Endodermal cell (in vitro differentiated cells): ENCODE results near the gene CDC42SE2. TPM values are rescaled to one million over a fixed set of nuclear protein-coding genes. Genes with fewer than 3 reads are reported as not detected.

Experiments used
- DNase-seq: peaks from one replicate; pipeline ENCODE4 v3.0.0-alpha.2; 2017
- H3K27ac ChIP-seq: 2 replicates; pipeline ENCODE4 v1.5.1; 2013; ENCODE audit warnings: mild to moderate bottlenecking, low read depth, low read length, moderate library complexity
- H3K27me3 ChIP-seq: 2 replicates; pipeline ENCODE4 v1.6.1; 2013; ENCODE audit warnings: mild to moderate bottlenecking, low read length, moderate library complexity; ENCODE audit not compliant: insufficient read depth, control insufficient read depth, poor library complexity, severe bottlenecking
- H3K36me3 ChIP-seq: 2 replicates; pipeline ENCODE4 v1.7.0; 2013; ENCODE audit warnings: mild to moderate bottlenecking, low read length, moderate library complexity; ENCODE audit not compliant: control insufficient read depth, insufficient read depth
- H3K4me1 ChIP-seq: one replicate; pipeline ENCODE4 v1.7.0; 2013; ENCODE audit warnings: low read length; ENCODE audit not compliant: control insufficient read depth, insufficient read depth
- H3K4me3 ChIP-seq: 2 replicates; pipeline ENCODE4 v1.5.1; 2013; ENCODE audit warnings: mild to moderate bottlenecking, low read length, moderate library complexity
- H3K9ac ChIP-seq: 2 replicates; pipeline ENCODE4 v1.6.1; 2013; ENCODE audit warnings: mild to moderate bottlenecking, low read length, moderate library complexity; ENCODE audit not compliant: poor library complexity, severe bottlenecking; ENCODE audit errors: extremely low read depth
- H3K9me3 ChIP-seq: 2 replicates; pipeline ENCODE4 v1.6.1; 2013; ENCODE audit warnings: mild to moderate bottlenecking, low read length, moderate library complexity; ENCODE audit not compliant: control insufficient read depth
- H3K27ac Mint-ChIP-seq: 2 replicates; pipeline ENCODE4 v1.8.0; 2020; ENCODE audit warnings: mixed read lengths
- H3K27me3 Mint-ChIP-seq: 2 replicates; pipeline ENCODE4 v1.8.0; 2021; ENCODE audit warnings: mild to moderate bottlenecking, mixed read lengths; ENCODE audit not compliant: insufficient read depth
- H3K36me3 Mint-ChIP-seq: 2 replicates; pipeline ENCODE4 v1.8.0; 2020; ENCODE audit warnings: low read depth, mixed read lengths
- H3K4me1 Mint-ChIP-seq: 2 replicates; pipeline ENCODE4 v1.8.0; 2020; ENCODE audit warnings: mixed read lengths
- H3K4me3 Mint-ChIP-seq: 2 replicates; pipeline ENCODE4 v1.8.0; 2020; ENCODE audit warnings: mild to moderate bottlenecking, moderate library complexity, mixed read lengths
- H3K9me3 Mint-ChIP-seq: 2 replicates; pipeline ENCODE4 v1.8.0; 2020; ENCODE audit warnings: mild to moderate bottlenecking, mixed read lengths
- CTCF ChIP-seq: fragments of 200-600 bp; sonication (generic); conservative IDR thresholded peaks from 2 replicates; pipeline ENCODE4 v1.5.0; 2021; ENCODE audit warnings: antibody characterized with exemption, mild to moderate bottlenecking
- WGBS, 2 experiments: methylation state at CpG; one replicate each; pipeline versions ENCODE4 v1.1.5 to v1.1.7; 2013; ENCODE audit warnings: missing lambda C conversion rate in 2 of 2, mixed read lengths in 1 of 2; ENCODE audit not compliant: insufficient coverage in 1 of 2, insufficient read length in 1 of 2; 5-methylcytosine and 5-hydroxymethylcytosine counted together
- total RNA-seq, 2 donors: library from RNA; stranded (reverse); fragmentation: NEBNext Ultra II Directional in 1 of 2; extraction: Animal tissue kit (Norgen Biotek cat#: 25700) in 1 of 2; gene quantifications; 2 replicates in 1 of 2; 3 replicates in 1 of 2; pipeline ENCODE4 v1.2.1, GENCODE V29; 2021

CDC42SE2 gene
- total RNA-seq, 2 donors from 2014 or later: 28.6 to 36.4 TPM

GRCh38 chr5:131224387-131225201 is 39.3 kb upstream of the CDC42SE2 start:
- Histone ChIP-seq H3K27ac (no peak overlapping the region), H3K9ac (no peak overlapping the region), H3K36me3 (no peaks in the 10 kb centered on the region), H3K4me3 (no peak overlapping the region), H3K4me1 (no peaks in the 10 kb centered on the region), H3K27me3 (no peaks in the 10 kb centered on the region), H3K9me3 (no peaks in the 10 kb centered on the region)
- no peak for DNase-seq
- H3K9me3 Mint-ChIP-seq: no peaks in the 10 kb centered on the region
- 77 to 90% methylated on average over 2 to 6 of the region's 6 CpGs for WGBS, 2 experiments
- no peak overlapping the region for H3K27ac Mint-ChIP-seq
- H3K36me3 Mint-ChIP-seq: no peaks in the 10 kb centered on the region
- no peak for TF ChIP-seq CTCF
- no peak overlapping the region for H3K4me3 Mint-ChIP-seq
- H3K27me3 Mint-ChIP-seq: no peaks in the 10 kb centered on the region
- H3K4me1 Mint-ChIP-seq: no peaks in the 10 kb centered on the region

- H3K4me3 ChIP-seq: no peak overlapping the region
- Mint-ChIP-seq H3K4me3 (no peak overlapping the region), H3K9me3 (no peaks in the 10 kb centered on the region), H3K27ac (no peak overlapping the region), H3K4me1 (peaks cover 5% of the 10 kb centered on the region), H3K27me3 (no peaks in the 10 kb centered on the region), H3K36me3 (no peaks in the 10 kb centered on the region)
- no peak overlapping the region for H3K27ac ChIP-seq
- no peak for TF ChIP-seq CTCF
- H3K9ac ChIP-seq: no peak overlapping the region
- no peak for DNase-seq
- H3K9me3 ChIP-seq: no peaks in the 10 kb centered on the region
- WGBS, 2 experiments: 95 to 96% methylated on average over 3 to 4 of the region's 4 CpGs
- H3K4me1 ChIP-seq: no peaks in the 10 kb centered on the region
- H3K27me3 ChIP-seq: no peaks in the 10 kb centered on the region
- no peaks in the 10 kb centered on the region for H3K36me3 ChIP-seq
Observed at GRCh38 chr5:131225282-131225974, 38.4 kb upstream of the CDC42SE2 start.

- no peaks in the 10 kb centered on the region for H3K9me3 ChIP-seq
- no peak overlapping the region for H3K9ac ChIP-seq
- H3K27me3 Mint-ChIP-seq: no peaks in the 10 kb centered on the region
- H3K27ac ChIP-seq: no peak overlapping the region
- H3K36me3 Mint-ChIP-seq: no peaks in the 10 kb centered on the region
- H3K4me1 ChIP-seq: no peaks in the 10 kb centered on the region
- no peak overlapping the region for H3K4me3 Mint-ChIP-seq
- no peak for DNase-seq
- peaks cover 6% of the 10 kb centered on the region for H3K4me1 Mint-ChIP-seq
- no peak for TF ChIP-seq CTCF
- H3K27me3 ChIP-seq: no peaks in the 10 kb centered on the region
- no peak overlapping the region for H3K4me3 ChIP-seq
- H3K27ac Mint-ChIP-seq: no peak overlapping the region
- no peaks in the 10 kb centered on the region for H3K9me3 Mint-ChIP-seq
- no peaks in the 10 kb centered on the region for H3K36me3 ChIP-seq
- 90 to 100% methylated on average over 2 of the region's 2 CpGs for WGBS, 2 experiments
Observed at GRCh38 chr5:131226899-131227298, 37.0 kb upstream of the CDC42SE2 start.
